ENCODE data around the gene ATP5F1D. TPM values are rescaled to one million over a fixed set of nuclear protein-coding genes. Genes with fewer than 3 reads are reported as not detected.

Gene ATP5F1D
- total and polyA plus RNA-seq, 2 of the 13 experiments (the other 11 are each of a cell fraction or from before 2014, with no cell fraction given): 39.4 to 78.7 TPM

- TF ChIP-seq PHF21A (CRISPR knock-in tag; IDR thresholded peaks at IDR 0.05) (peak; percentile 99), ZNF234 (CRISPR knock-in tag; conservative IDR thresholded peaks at IDR 0.05) (0 out of 2 replicates have a peak, but pooled peaks have one; percentile 72), ONECUT2 (CRISPR knock-in tag; IDR thresholded peaks at IDR 0.05) (0 out of 2 replicates have a peak, but pooled peaks have one; percentile 18), ZMAT3 (CRISPR knock-in tag; conservative IDR thresholded peaks at IDR 0.05) (peak; percentile 94), CCDC6 (CRISPR knock-in tag; IDR thresholded peaks at IDR 0.05) (peak; percentile 90), IRF2 (CRISPR knock-in tag; IDR thresholded peaks at IDR 0.05) (peak; percentile 83), ZFAT (CRISPR knock-in tag; conservative IDR thresholded peaks at IDR 0.05) (no peak), ELF3 (CRISPR knock-in tag; IDR thresholded peaks at IDR 0.05) (peak; percentile 95), ZNF775 (CRISPR knock-in tag; IDR thresholded peaks at IDR 0.05; ENCODE audit: borderline replicate concordance) (0 out of 2 replicates have a peak, but pooled peaks have one; percentile 10), FOSL2 (CRISPR knock-in tag; IDR thresholded peaks at IDR 0.05) (peak; percentile 80), MXD4 (CRISPR knock-in tag; IDR thresholded peaks at IDR 0.05) (peak; percentile 71; the same call in 1 of the 2 replicates), HOXA9 (CRISPR knock-in tag; IDR thresholded peaks at IDR 0.05; ENCODE audit: borderline replicate concordance) (no peak), SOX5 (CRISPR knock-in tag; IDR thresholded peaks at IDR 0.05; ENCODE audit: borderline replicate concordance) (peak; percentile 81), ZNF331 (CRISPR knock-in tag; IDR thresholded peaks at IDR 0.05) (peak; percentile 87), TBX2 (CRISPR knock-in tag; IDR thresholded peaks at IDR 0.05; ENCODE audit: borderline replicate concordance) (peak; percentile 97), FOXA1 (IDR thresholded peaks at IDR 0.05) (no peak), FOXA1 (CRISPR knock-in tag; IDR thresholded peaks at IDR 0.05) (0 out of 2 replicates have a peak, but pooled peaks have one; percentile 4), SKI (IDR thresholded peaks at IDR 0.05; ENCODE audit: partially characterized antibody) (peak; percentile 90), ZNF30 (CRISPR knock-in tag; IDR thresholded peaks at IDR 0.05) (no peak), DNMT3B (CRISPR knock-in tag; conservative IDR thresholded peaks at IDR 0.05) (0 out of 2 replicates have a peak, but pooled peaks have one; percentile 27), ZNF33A (CRISPR knock-in tag; IDR thresholded peaks at IDR 0.05; ENCODE audit: borderline replicate concordance) (no peak), AGO1 (IDR thresholded peaks at IDR 0.05; ENCODE audit: low read depth, low read length, poor library complexity, severe bottlenecking) (peak; percentile 84)
- TF ChIP-seq, protein P1, sequence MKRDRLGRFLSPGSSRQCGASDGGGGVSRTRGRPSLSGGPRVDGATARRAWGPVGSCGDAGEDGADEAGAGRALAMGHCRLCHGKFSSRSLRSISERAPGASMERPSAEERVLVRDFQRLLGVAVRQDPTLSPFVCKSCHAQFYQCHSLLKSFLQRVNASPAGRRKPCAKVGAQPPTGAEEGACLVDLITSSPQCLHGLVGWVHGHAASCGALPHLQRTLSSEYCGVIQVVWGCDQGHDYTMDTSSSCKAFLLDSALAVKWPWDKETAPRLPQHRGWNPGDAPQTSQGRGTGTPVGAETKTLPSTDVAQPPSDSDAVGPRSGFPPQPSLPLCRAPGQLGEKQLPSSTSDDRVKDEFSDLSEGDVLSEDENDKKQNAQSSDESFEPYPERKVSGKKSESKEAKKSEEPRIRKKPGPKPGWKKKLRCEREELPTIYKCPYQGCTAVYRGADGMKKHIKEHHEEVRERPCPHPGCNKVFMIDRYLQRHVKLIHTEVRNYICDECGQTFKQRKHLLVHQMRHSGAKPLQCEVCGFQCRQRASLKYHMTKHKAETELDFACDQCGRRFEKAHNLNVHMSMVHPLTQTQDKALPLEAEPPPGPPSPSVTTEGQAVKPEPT (CRISPR knock-in tag; IDR thresholded peaks at IDR 0.05; ENCODE audit: low read depth): peak; percentile 82
- TF ChIP-seq, protein P2, sequence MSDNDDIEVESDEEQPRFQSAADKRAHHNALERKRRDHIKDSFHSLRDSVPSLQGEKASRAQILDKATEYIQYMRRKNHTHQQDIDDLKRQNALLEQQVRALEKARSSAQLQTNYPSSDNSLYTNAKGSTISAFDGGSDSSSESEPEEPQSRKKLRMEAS (IDR thresholded peaks at IDR 0.05): peak; percentile 62
- TF ChIP-seq, protein P3, sequence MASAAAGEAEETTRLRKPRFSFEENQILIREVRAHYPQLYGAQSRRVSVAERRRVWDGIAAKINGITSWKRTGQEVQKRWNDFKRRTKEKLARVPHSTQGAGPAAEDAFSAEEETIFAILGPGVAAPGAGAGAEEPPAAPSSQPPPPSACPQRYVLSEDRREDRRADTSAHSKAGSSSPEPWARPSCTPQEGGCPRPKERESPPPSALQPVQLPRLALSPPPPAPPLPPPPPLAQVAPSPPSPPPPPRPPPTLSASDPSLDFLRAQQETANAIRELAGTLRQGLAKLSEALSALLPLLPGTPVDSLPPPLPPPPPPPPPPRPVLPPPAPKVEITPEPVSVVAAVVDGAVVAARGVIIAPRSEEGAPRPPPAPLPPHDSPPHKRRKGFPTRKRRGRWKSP (CRISPR knock-in tag; IDR thresholded peaks at IDR 0.05): 0 out of 2 replicates have a peak, but pooled peaks have one; percentile 15
- TF ChIP-seq, protein P4, sequence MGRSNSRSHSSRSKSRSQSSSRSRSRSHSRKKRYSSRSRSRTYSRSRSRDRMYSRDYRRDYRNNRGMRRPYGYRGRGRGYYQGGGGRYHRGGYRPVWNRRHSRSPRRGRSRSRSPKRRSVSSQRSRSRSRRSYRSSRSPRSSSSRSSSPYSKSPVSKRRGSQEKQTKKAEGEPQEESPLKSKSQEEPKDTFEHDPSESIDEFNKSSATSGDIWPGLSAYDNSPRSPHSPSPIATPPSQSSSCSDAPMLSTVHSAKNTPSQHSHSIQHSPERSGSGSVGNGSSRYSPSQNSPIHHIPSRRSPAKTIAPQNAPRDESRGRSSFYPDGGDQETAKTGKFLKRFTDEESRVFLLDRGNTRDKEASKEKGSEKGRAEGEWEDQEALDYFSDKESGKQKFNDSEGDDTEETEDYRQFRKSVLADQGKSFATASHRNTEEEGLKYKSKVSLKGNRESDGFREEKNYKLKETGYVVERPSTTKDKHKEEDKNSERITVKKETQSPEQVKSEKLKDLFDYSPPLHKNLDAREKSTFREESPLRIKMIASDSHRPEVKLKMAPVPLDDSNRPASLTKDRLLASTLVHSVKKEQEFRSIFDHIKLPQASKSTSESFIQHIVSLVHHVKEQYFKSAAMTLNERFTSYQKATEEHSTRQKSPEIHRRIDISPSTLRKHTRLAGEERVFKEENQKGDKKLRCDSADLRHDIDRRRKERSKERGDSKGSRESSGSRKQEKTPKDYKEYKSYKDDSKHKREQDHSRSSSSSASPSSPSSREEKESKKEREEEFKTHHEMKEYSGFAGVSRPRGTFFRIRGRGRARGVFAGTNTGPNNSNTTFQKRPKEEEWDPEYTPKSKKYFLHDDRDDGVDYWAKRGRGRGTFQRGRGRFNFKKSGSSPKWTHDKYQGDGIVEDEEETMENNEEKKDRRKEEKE (IDR thresholded peaks at IDR 0.05): no peak
Observed at GRCh38 chr19:1244693-1245451, 3.3 kb downstream of the ATP5F1D start (continued).

All from HepG2 (cell line).